Measurements from ENCODE around the gene DEFB124.
"Not testable (repeated sequence)": the region's sequence is repeated elsewhere in the genome, so short reads cannot be mapped to it uniquely, and the experiment has no call there.

Gene DEFB124

GRCh38 chr20:31515775-31516107 lies 40.8 kb upstream of the DEFB124 start:
- peak overlapping the region; percentile 98 to 100 for H3K4me3 ChIP-seq (replicated peaks in 1 of 2; ENCODE audit: low read depth in 2 of 2, low read length in 2 of 2)
- DNase-seq (ENCODE audit: low read depth in 2 of 2): no peak
- TF ChIP-seq CTCF (IDR thresholded peaks at IDR 0.05; ENCODE audit: low read depth, low read length): no peak

GRCh38 chr20:31515072-31515774 lies 40.3 kb upstream of the DEFB124 start:
- peak overlapping the region; percentile 98 to 100 for H3K4me3 ChIP-seq (replicated peaks in 1 of 2; ENCODE audit: low read depth in 2 of 2, low read length in 2 of 2)
- DNase-seq (ENCODE audit: low read depth in 2 of 2): no peak
- TF ChIP-seq CTCF (IDR thresholded peaks at IDR 0.05; ENCODE audit: low read depth, low read length): no peak

GRCh38 chr20:31514154-31515071 lies 39.5 kb upstream of the DEFB124 start, which contains the start of gene HM13:
Gene HM13, plus strand, starts transcription at chr20:31514442. Its CDS starts 110 bp downstream, at chr20:31514552.
- peak; percentile 94 to 96 for DNase-seq (ENCODE audit: low read depth in 2 of 2)

GRCh38 chr20:31508517-31509244 lies 33.8 kb upstream of the DEFB124 start:
- no peak for DNase-seq (ENCODE audit: low read depth in 2 of 2)
- TF ChIP-seq CTCF (IDR thresholded peaks at IDR 0.05; ENCODE audit: low read depth, low read length): no peak
- no peak overlapping the region for H3K4me3 ChIP-seq (replicated peaks in 1 of 2; ENCODE audit: low read depth in 2 of 2, low read length in 2 of 2)

More at GRCh38 chr20:31514154-31515071, 39.5 kb upstream of the DEFB124 start, which contains the start of gene HM13:
- H3K4me3 ChIP-seq (replicated peaks in 1 of 2; ENCODE audit: low read depth in 2 of 2, low read length in 2 of 2): peak within 1 kb of the TSS; percentile 98 to 100
- TF ChIP-seq CTCF (IDR thresholded peaks at IDR 0.05; ENCODE audit: low read depth, low read length): peak; percentile 63

- no peak for TF ChIP-seq CTCF (IDR thresholded peaks at IDR 0.05; ENCODE audit: low read depth, low read length)
- no peak for DNase-seq (ENCODE audit: low read depth in 2 of 2)
- H3K4me3 ChIP-seq (replicated peaks in 1 of 2; ENCODE audit: low read depth in 2 of 2, low read length in 2 of 2): no peak overlapping the region
These were observed 31.0 kb upstream of the DEFB124 start for GRCh38 chr20:31505903-31506302.

GRCh38 chr20:31502884-31503673 lies 28.2 kb upstream of the DEFB124 start:
- TF ChIP-seq CTCF (IDR thresholded peaks at IDR 0.05; ENCODE audit: low read depth, low read length): peak; percentile 88
- not testable (repeated sequence) for H3K4me3 ChIP-seq (replicated peaks in 1 of 2; ENCODE audit: low read depth in 2 of 2, low read length in 2 of 2)
- DNase-seq (ENCODE audit: low read depth in 2 of 2): peak; percentile 82 to 84
